Common myeloid progenitor, CD34-positive (primary cell): ENCODE results near the gene UPK1A.
"Not testable (repeated sequence)": the region's sequence is repeated elsewhere in the genome, so short reads cannot be mapped to it uniquely, and the experiment has no call there.

ENCODE experiments used
- CTCF ChIA-PET: fragments of 350-600 bp; sonication (Branson Sonifier 250); formaldehyde crosslinking; loops from one replicate; lab custom pipeline; 2021; ENCODE audit warnings: antibody characterized with exemption; lab: Charles Lee
- POLR2A ChIA-PET: fragments of 350-600 bp; sonication (Branson Sonifier 250); formaldehyde crosslinking; loops from one replicate; lab custom pipeline; 2021; ENCODE audit warnings: antibody characterized with exemption; lab: Charles Lee
- DNase-seq, 3 donors: peaks; one replicate each; pipeline versions ENCODE4 v3.0.0 to v3.0.0-alpha.2; 2013
- H3K27ac ChIP-seq, 2 experiments: 1 replicate in 1 of 2; 2 replicates in 1 of 2; pipeline ENCODE4 v1.7.0; 2013; ENCODE audit warnings: inconsistent platforms in 2 of 2, low read length in 2 of 2, mild to moderate bottlenecking in 2 of 2, low read depth in 1 of 2, moderate library complexity in 1 of 2; ENCODE audit not compliant: severe bottlenecking in 2 of 2, insufficient read depth in 1 of 2, poor library complexity in 1 of 2
- H3K27me3 ChIP-seq, 5 experiments: replicated peaks in 2 of 5; 1 replicate in 3 of 5; 2 replicates in 2 of 5; pipeline versions ENCODE4 v1.6.1 to v1.7.0; 2013; ENCODE audit warnings: low read length in 4 of 5, mild to moderate bottlenecking in 2 of 5, moderate library complexity in 2 of 5, inconsistent platforms in 1 of 5; ENCODE audit not compliant: insufficient read depth in 5 of 5, control insufficient read depth in 4 of 5
- H3K36me3 ChIP-seq, 4 experiments: 1 replicate in 2 of 4; 2 replicates in 2 of 4; pipeline versions ENCODE4 v1.6.1 to v1.7.0; 2013; ENCODE audit warnings: low read length in 3 of 4, control low read depth in 1 of 4, mild to moderate bottlenecking in 1 of 4; ENCODE audit not compliant: control insufficient read depth in 4 of 4, insufficient read depth in 4 of 4
- H3K4me1 ChIP-seq, 4 experiments: 1 replicate in 3 of 4; 2 replicates in 1 of 4; pipeline versions ENCODE4 v1.6.1 to v1.7.1; 2013; ENCODE audit warnings: low read length in 3 of 4, mild to moderate bottlenecking in 3 of 4, control low read depth in 1 of 4, inconsistent platforms in 1 of 4, moderate library complexity in 1 of 4; ENCODE audit not compliant: control insufficient read depth in 4 of 4, insufficient read depth in 4 of 4; ENCODE audit errors: control extremely low read depth in 1 of 4
- H3K4me3 ChIP-seq, 7 experiments: 1 replicate in 4 of 7; 2 replicates in 3 of 7; pipeline versions ENCODE4 v1.5.1 to v1.7.0; 2013; ENCODE audit warnings: mild to moderate bottlenecking in 7 of 7, low read length in 6 of 7, moderate library complexity in 6 of 7, inconsistent platforms in 2 of 7, low read depth in 2 of 7, control low read depth in 1 of 7; ENCODE audit not compliant: insufficient read depth in 4 of 7, control insufficient read depth in 1 of 7; ENCODE audit errors: extremely low read depth in 1 of 7
- H3K9me3 ChIP-seq, 5 experiments: 1 replicate in 4 of 5; 2 replicates in 1 of 5; pipeline versions ENCODE4 v1.6.1 to v1.7.1; 2013; ENCODE audit warnings: low read length in 4 of 5, mild to moderate bottlenecking in 2 of 5, inconsistent platforms in 1 of 5, low read depth in 1 of 5, moderate library complexity in 1 of 5; ENCODE audit not compliant: control insufficient read depth in 4 of 5, insufficient read depth in 2 of 5; ENCODE audit errors: control extremely low read depth in 1 of 5
- WGBS: methylation state at CpG from one replicate; pipeline ENCODE4 v1.1.5; 2013; ENCODE audit not compliant: insufficient coverage; 5-methylcytosine and 5-hydroxymethylcytosine counted together

UPK1A gene

GRCh38 chr19:35723671-35724070, 57.4 kb downstream of the UPK1A start:
- Histone ChIP-seq H3K9me3 (no peaks in the 10 kb centered on the region), H3K27me3 (no peaks in the 10 kb centered on the region), H3K36me3 (peaks cover 4 to 90% (median 70%) of the 10 kb centered on the region in 4 experiments), H3K27ac (no peak overlapping the region), H3K4me1 (peaks cover 0 to 11% (median 8%) of the 10 kb centered on the region in 4 experiments), H3K4me3 (no peak overlapping the region)
- POLR2A ChIA-PET = no interaction called here
- DNase-seq = no peak
- 94% methylated on average over 24 of the region's 24 CpGs for WGBS
- CTCF ChIA-PET = interaction anchor here (0.9 to 1.1 kb wide), 2 partner anchors 11 to 17 kb away, joined by 3 read pairs; no protein-coding TSS in a partner anchor

- peaks cover 7 to 94% (median 74%) of the 10 kb centered on the region in 4 experiments for H3K36me3 ChIP-seq
Measured at GRCh38 chr19:35724132-35724531, 57.8 kb downstream of the UPK1A start.

GRCh38 chr19:35724560-35724959, 58.2 kb downstream of the UPK1A start:
- 98% methylated on average over 10 of the region's 12 CpGs for whole genome bisulfite sequencing
- H3K9me3 ChIP-seq = no peaks in the 10 kb centered on the region
- ChIA-PET CTCF (no interaction called here), POLR2A (no interaction called here)
- DNase-seq = no peak
- H3K36me3 ChIP-seq = peaks cover 9 to 96% (median 76%) of the 10 kb centered on the region in 4 experiments
- no peak overlapping the region for H3K4me3 ChIP-seq
- H3K27ac ChIP-seq = no peak overlapping the region
- H3K27me3 ChIP-seq = no peaks in the 10 kb centered on the region
- peaks cover 0 to 2% (median under 1%) of the 10 kb centered on the region in 4 experiments for H3K4me1 ChIP-seq

More at GRCh38 chr19:35724132-35724531, 57.8 kb downstream of the UPK1A start:
- H3K4me3 ChIP-seq, H3K4me1 ChIP-seq, DNase-seq, H3K9me3 ChIP-seq, POLR2A ChIA-PET, H3K27me3 ChIP-seq, H3K27ac ChIP-seq: not testable (repeated sequence)
- WGBS = 98% methylated on average over 7 of the region's 7 CpGs
- CTCF ChIA-PET = interaction anchor here (1.1 kb wide), 1 partner anchor 16 kb away, joined by 3 read pairs; no protein-coding TSS in a partner anchor

GRCh38 chr19:35725216-35725861, 59.0 kb downstream of the UPK1A start:
- Histone ChIP-seq H3K36me3 (peaks cover 10 to 96% (median 80%) of the 10 kb centered on the region in 4 experiments), H3K4me1 (no peaks in the 10 kb centered on the region), H3K27ac (no peak overlapping the region), H3K9me3 (no peaks in the 10 kb centered on the region), H3K4me3 (no peak overlapping the region), H3K27me3 (no peaks in the 10 kb centered on the region)
- WGBS = 98% methylated on average over 13 of the region's 23 CpGs
- DNase-seq = no peak
- POLR2A ChIA-PET = no interaction called here
- CTCF ChIA-PET = interaction anchor here (0.6 kb wide), 1 partner anchor 33 kb away, joined by 3 read pairs; no protein-coding TSS in a partner anchor

- H3K4me1 ChIP-seq = no peaks in the 10 kb centered on the region
- no peaks in the 10 kb centered on the region for H3K27me3 ChIP-seq
- 98% methylated on average over 21 of the region's 25 CpGs for WGBS
- H3K36me3 ChIP-seq = peaks cover 12 to 98% (median 87%) of the 10 kb centered on the region in 4 experiments
- H3K9me3 ChIP-seq = no peaks in the 10 kb centered on the region
- POLR2A ChIA-PET = interaction anchor here (0.8 kb wide), 1 partner anchor 86 kb away, joined by 3 read pairs; the partner anchor contains the start of gene ETV2
- DNase-seq = no peak
- CTCF ChIA-PET = interaction anchor here (1.6 kb wide), 1 partner anchor 9 kb away, joined by 5 read pairs; no protein-coding TSS in a partner anchor
- H3K4me3 ChIP-seq = no peak overlapping the region
- no peak overlapping the region for H3K27ac ChIP-seq
Measured at GRCh38 chr19:35727053-35727955, 61.0 kb downstream of the UPK1A start.
